ENCODE data around the gene PEMT.

DNA sequence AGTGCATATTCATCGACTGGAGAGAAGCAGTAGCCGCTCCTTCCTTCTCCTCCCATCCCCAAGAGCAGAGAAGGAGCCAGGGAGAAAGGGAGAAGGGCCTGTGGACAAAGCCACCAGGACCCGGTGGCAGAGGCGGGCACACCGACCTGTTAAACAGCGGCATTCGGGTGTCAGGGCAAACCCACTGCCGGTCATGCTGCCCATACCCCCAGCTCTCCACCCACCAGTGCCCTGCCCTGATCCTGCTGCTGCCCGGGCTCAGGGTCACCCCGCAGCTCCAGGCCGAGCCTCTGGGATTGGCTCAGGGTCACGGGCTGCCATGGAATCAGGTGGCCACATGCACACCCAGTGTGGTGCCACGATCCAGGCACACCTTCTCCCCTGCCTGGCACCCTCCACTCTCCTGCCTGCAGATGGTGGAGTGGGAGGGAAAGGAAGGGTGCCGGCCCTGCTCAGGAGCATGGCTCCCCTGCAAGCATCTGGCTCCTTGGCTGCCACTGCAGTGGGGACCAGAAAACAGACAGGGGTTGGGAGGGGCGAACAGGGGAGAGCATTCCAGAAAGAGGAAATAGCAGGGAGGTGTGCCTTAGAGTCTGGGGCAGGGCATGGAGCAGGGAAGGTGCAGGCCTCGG is 77.0 kb downstream of the PEMT start:
- TF ChIP-seq ZKSCAN1 (IDR thresholded peaks at IDR 0.05; ENCODE audit: low read depth, low read length) (no peak), POLR2A (conservative IDR thresholded peaks at IDR 0.05) (no peak), TAF15 (IDR thresholded peaks at IDR 0.05; ENCODE audit: low read depth, low read length) (no peak), ZNF436 (CRISPR knock-in tag; IDR thresholded peaks at IDR 0.05) (no peak), RBM15 (IDR thresholded peaks at IDR 0.05; ENCODE audit: insufficient read depth, low read length) (no peak)
- TF ChIP-seq, protein P1, sequence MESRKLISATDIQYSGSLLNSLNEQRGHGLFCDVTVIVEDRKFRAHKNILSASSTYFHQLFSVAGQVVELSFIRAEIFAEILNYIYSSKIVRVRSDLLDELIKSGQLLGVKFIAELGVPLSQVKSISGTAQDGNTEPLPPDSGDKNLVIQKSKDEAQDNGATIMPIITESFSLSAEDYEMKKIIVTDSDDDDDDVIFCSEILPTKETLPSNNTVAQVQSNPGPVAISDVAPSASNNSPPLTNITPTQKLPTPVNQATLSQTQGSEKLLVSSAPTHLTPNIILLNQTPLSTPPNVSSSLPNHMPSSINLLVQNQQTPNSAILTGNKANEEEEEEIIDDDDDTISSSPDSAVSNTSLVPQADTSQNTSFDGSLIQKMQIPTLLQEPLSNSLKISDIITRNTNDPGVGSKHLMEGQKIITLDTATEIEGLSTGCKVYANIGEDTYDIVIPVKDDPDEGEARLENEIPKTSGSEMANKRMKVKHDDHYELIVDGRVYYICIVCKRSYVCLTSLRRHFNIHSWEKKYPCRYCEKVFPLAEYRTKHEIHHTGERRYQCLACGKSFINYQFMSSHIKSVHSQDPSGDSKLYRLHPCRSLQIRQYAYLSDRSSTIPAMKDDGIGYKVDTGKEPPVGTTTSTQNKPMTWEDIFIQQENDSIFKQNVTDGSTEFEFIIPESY (CRISPR knock-in tag; IDR thresholded peaks at IDR 0.05): no peak
- TF ChIP-seq, protein P2, sequence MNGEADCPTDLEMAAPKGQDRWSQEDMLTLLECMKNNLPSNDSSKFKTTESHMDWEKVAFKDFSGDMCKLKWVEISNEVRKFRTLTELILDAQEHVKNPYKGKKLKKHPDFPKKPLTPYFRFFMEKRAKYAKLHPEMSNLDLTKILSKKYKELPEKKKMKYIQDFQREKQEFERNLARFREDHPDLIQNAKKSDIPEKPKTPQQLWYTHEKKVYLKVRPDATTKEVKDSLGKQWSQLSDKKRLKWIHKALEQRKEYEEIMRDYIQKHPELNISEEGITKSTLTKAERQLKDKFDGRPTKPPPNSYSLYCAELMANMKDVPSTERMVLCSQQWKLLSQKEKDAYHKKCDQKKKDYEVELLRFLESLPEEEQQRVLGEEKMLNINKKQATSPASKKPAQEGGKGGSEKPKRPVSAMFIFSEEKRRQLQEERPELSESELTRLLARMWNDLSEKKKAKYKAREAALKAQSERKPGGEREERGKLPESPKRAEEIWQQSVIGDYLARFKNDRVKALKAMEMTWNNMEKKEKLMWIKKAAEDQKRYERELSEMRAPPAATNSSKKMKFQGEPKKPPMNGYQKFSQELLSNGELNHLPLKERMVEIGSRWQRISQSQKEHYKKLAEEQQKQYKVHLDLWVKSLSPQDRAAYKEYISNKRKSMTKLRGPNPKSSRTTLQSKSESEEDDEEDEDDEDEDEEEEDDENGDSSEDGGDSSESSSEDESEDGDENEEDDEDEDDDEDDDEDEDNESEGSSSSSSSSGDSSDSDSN (IDR thresholded peaks at IDR 0.05; ENCODE audit: borderline replicate concordance in 1 of 2, low read depth in 2 of 2, low read length in 2 of 2): no peak

Data from K562 (cell line).